HL-60 (cell line): ENCODE measurements around the gene PSMF1.
"Not testable (repeated sequence)": the region's sequence is repeated elsewhere in the genome, so short reads cannot be mapped to it uniquely, and the experiment has no call there.

Source experiments
- DNase-seq, 2 experiments: peaks; one replicate each; pipeline ENCODE4 v3.0.0-alpha.2; 2010 to 2020; ENCODE audit warnings: low read depth in 1 of 2, low spot score in 1 of 2
- H3K27ac ChIP-seq: fragments of 250-450 bp; sonication (Bioruptor Pico); replicated peaks from 2 replicates; pipeline ENCODE4 v1.5.1; 2020; ENCODE audit warnings: mild to moderate bottlenecking, moderate library complexity
- H3K27me3 ChIP-seq: fragments of 250-450 bp; sonication (Bioruptor Pico); 2 replicates; pipeline ENCODE4 v1.5.1; 2021; ENCODE audit warnings: mild to moderate bottlenecking, moderate library complexity; ENCODE audit not compliant: insufficient read depth, poor library complexity, severe bottlenecking
- H3K4me3 ChIP-seq: replicated peaks from 2 replicates; pipeline ENCODE4 v1.5.1; 2011; ENCODE audit warnings: mild to moderate bottlenecking, control low read depth, low read length; ENCODE audit not compliant: insufficient read depth
- CTCF ChIP-seq: IDR thresholded peaks from one replicate; pipeline ENCODE4 v1.5.1; 2011; ENCODE audit warnings: low read length, control low read depth, inconsistent platforms; ENCODE audit not compliant: insufficient read depth
- GABPA ChIP-seq: IDR thresholded peaks from 2 replicates; pipeline ENCODE4 v1.6.1; 2012; ENCODE audit warnings: low read depth
- POLR2AphosphoS5 ChIP-seq: IDR thresholded peaks from 2 replicates; pipeline ENCODE4 v1.6.1; 2012; ENCODE audit warnings: low read depth
- REST ChIP-seq: IDR thresholded peaks from 2 replicates; pipeline ENCODE4 v1.6.1; 2012; ENCODE audit warnings: low read depth; ENCODE audit not compliant: insufficient replicate concordance
- SPI1 ChIP-seq: IDR thresholded peaks from 2 replicates; pipeline ENCODE4 v1.6.1; 2012; ENCODE audit warnings: low read depth, mild to moderate bottlenecking, borderline replicate concordance

PSMF1 gene

GRCh38 chr20:1137236-1137635 lies 18.8 kb downstream of the PSMF1 start:
- no peak for TF ChIP-seq REST
- TF ChIP-seq CTCF: no peak
- TF ChIP-seq POLR2AphosphoS5: no peak
- TF ChIP-seq SPI1: no peak
- no peak for TF ChIP-seq GABPA
- no peak for DNase-seq
- Histone ChIP-seq H3K27me3 (no peaks in the 10 kb centered on the region), H3K27ac (no peak overlapping the region), H3K4me3 (no peak overlapping the region)

- TF ChIP-seq REST (no peak), GABPA (no peak), CTCF (no peak), SPI1 (no peak), POLR2AphosphoS5 (no peak)
- no peak overlapping the region for H3K4me3 ChIP-seq
- DNase-seq: no peak
- H3K27ac ChIP-seq: no peak overlapping the region
- H3K27me3 ChIP-seq: no peaks in the 10 kb centered on the region
Observed at GRCh38 chr20:1144401-1145172, 26.2 kb downstream of the PSMF1 start.

- TF ChIP-seq SPI1 (no peak), GABPA (no peak)
- no peak overlapping the region for H3K4me3 ChIP-seq
- no peak for DNase-seq
- H3K27me3 ChIP-seq: no peaks in the 10 kb centered on the region
- no peak overlapping the region for H3K27ac ChIP-seq
Observed at GRCh38 chr20:1146957-1147356, 28.6 kb downstream of the PSMF1 start.

- not testable (repeated sequence) for H3K27ac ChIP-seq, H3K4me3 ChIP-seq, DNase-seq, H3K27me3 ChIP-seq
Observed at GRCh38 chr20:1149812-1150211, 31.4 kb downstream of the PSMF1 start.

GRCh38 chr20:1150218-1150617 lies 31.8 kb downstream of the PSMF1 start:
- no peak overlapping the region for H3K4me3 ChIP-seq
- H3K27me3 ChIP-seq: no peaks in the 10 kb centered on the region
- DNase-seq: no peak
- no peak for TF ChIP-seq GABPA
- no peak for TF ChIP-seq REST
- no peak for TF ChIP-seq SPI1
- TF ChIP-seq CTCF: no peak
- no peak for TF ChIP-seq POLR2AphosphoS5
- H3K27ac ChIP-seq: no peak overlapping the region
